ENCODE results near the gene ANKRD11. TPM values are rescaled to one million over a fixed set of nuclear protein-coding genes. Genes with fewer than 3 reads are reported as not detected.

Gene ANKRD11
- total and polyA plus RNA-seq, 3 experiments from 2014 or later = 39.8 to 150 (median 130) TPM

- H3K27me3 ChIP-seq (ENCODE audit: insufficient read depth, low read length, poor library complexity, severe bottlenecking) = no peaks in the 10 kb centered on the region
- no peak overlapping the region for H3K27ac ChIP-seq (ENCODE audit: low read depth, low read length)
- no peaks in the 10 kb centered on the region for H3K9me3 ChIP-seq (ENCODE audit: low read length)
- H3K27ac Mint-ChIP-seq = peak overlapping the region in 3 of 8 donors; percentile 29 to 73 (median 66)
- H3K36me3 ChIP-seq (ENCODE audit: insufficient read depth, low read length) = peaks cover 11% of the 10 kb centered on the region
- peaks cover 28% of the 10 kb centered on the region for H3K4me1 ChIP-seq (ENCODE audit: insufficient read depth, low read length)
- ChIA-PET CTCF (interaction anchor here (1.1 kb wide), 1 partner anchor 9 kb away, joined by 4 read pairs; no protein-coding TSS in a partner anchor), POLR2A (no interaction called here)
- no peak for DNase-seq
- no peaks in the 10 kb centered on the region for H3K27me3 Mint-ChIP-seq
- H3K4me3 ChIP-seq (ENCODE audit: low read length) = no peak overlapping the region
- no peaks in the 10 kb centered on the region for H3K9me3 Mint-ChIP-seq
- H3K4me3 Mint-ChIP-seq = peak overlapping the region in 1 of 7 donors; percentile 22
- H3K4me1 Mint-ChIP-seq = peaks cover 43 to 65% (median 49%) of the 10 kb centered on the region in 3 donors
- peaks cover 0 to 45% (median 4%) of the 10 kb centered on the region in 3 donors for H3K36me3 Mint-ChIP-seq
Observed at GRCh38 chr16:89297910-89298545, 192.3 kb downstream of the ANKRD11 start.

DNA sequence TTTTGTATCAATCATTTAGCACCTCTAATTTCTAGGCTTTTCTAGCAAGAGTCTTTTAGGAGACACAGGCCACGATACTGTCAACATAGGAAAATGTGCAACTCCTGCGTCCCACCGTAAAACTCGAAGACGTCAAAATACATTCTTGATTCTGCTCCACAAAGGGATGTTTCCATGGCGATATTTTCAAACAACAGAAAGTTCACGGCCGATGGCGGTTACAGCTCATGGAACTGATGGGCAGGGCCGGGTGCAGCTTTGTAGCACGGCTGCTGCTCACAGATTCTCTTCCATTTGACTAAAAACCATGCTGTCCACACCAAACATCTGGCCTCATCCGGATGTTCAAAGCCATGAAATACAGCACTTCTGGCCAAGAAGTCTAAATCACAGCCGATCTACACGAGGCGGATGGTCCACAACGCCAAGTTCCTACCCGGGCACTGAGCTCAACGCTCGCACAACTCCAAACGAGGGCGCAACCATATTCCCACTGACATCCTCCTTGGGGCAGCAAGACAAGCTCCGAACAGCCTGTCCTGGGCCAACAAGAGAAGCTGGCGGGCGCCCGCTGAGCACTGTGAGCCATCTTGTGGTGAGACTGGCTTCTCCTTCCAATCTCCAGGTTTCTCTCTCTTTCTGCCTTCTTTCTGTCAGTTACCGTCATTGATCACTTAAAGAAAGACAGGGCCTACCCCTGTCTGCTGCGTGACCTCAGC is 193.0 kb downstream of the ANKRD11 start:
- peaks cover 6% of the 10 kb centered on the region for H3K36me3 ChIP-seq (ENCODE audit: insufficient read depth, low read length)
- H3K9me3 ChIP-seq (ENCODE audit: low read length) = no peaks in the 10 kb centered on the region
- no peak overlapping the region for H3K27ac ChIP-seq (ENCODE audit: low read depth, low read length)
- H3K27ac Mint-ChIP-seq = peak overlapping the region in 5 of 8 donors; percentile 29 to 73 (median 63)
- peak overlapping the region in 1 of 7 donors; percentile 22 for H3K4me3 Mint-ChIP-seq
- peaks cover 0 to 40% (median 2%) of the 10 kb centered on the region in 3 donors for H3K36me3 Mint-ChIP-seq
- CTCF ChIA-PET = interaction anchor here (1.1 to 1.5 kb wide), 2 partner anchors 8 to 16 kb away, joined by 3 to 4 read pairs; no protein-coding TSS in a partner anchor
- no peak overlapping the region for H3K4me3 ChIP-seq (ENCODE audit: low read length)
- no peaks in the 10 kb centered on the region for H3K27me3 Mint-ChIP-seq
- no peaks in the 10 kb centered on the region for H3K9me3 Mint-ChIP-seq
- POLR2A ChIA-PET = no interaction called here
- H3K27me3 ChIP-seq (ENCODE audit: insufficient read depth, low read length, poor library complexity, severe bottlenecking) = no peaks in the 10 kb centered on the region
- no peak for DNase-seq
- peaks cover 24% of the 10 kb centered on the region for H3K4me1 ChIP-seq (ENCODE audit: insufficient read depth, low read length)
- peaks cover 41 to 63% (median 45%) of the 10 kb centered on the region in 3 donors for H3K4me1 Mint-ChIP-seq

DNA sequence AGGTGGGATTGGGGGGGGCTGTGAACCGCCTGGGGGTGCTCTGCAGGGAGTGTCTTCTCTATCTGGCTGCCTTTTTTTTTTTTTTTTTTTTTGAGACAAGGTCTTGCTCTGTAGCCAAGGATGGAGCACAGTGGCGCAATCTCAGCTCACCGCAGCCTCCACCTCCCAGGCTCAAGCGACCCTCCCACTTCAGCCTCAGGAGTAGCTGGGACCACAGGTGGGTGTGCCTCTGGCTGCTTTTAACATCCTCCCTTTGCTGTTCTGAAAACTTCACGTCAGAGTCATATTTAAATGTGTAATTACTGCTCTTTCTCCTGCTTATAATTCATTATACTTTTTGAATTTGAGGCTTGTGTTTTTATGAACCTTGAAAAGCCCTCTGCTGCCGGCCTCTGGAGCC is 194.4 kb downstream of the ANKRD11 start:
- Histone ChIP-seq H3K36me3 (ENCODE audit: insufficient read depth, low read length) (peaks cover 6% of the 10 kb centered on the region), H3K4me1 (ENCODE audit: insufficient read depth, low read length) (peaks cover 24% of the 10 kb centered on the region), H3K27ac (ENCODE audit: low read depth, low read length) (no peak overlapping the region), H3K27me3 (ENCODE audit: insufficient read depth, low read length, poor library complexity, severe bottlenecking) (no peaks in the 10 kb centered on the region), H3K4me3 (ENCODE audit: low read length) (no peak overlapping the region), H3K9me3 (ENCODE audit: low read length) (no peaks in the 10 kb centered on the region)
- Mint-ChIP-seq H3K36me3 (peaks cover 0 to 47% (median 2%) of the 10 kb centered on the region in 3 donors), H3K27ac (peak overlapping the region in 6 of 8 donors; percentile 60 to 88 (median 79)), H3K4me3 (peak overlapping the region in 3 of 7 donors; percentile 23 to 78 (median 47)), H3K4me1 (peaks cover 45 to 65% (median 46%) of the 10 kb centered on the region in 3 donors), H3K9me3 (no peaks in the 10 kb centered on the region), H3K27me3 (no peaks in the 10 kb centered on the region)
- CTCF ChIA-PET = interaction anchor here (1.5 kb wide), 1 partner anchor 17 kb away, joined by 3 read pairs; no protein-coding TSS in a partner anchor
- POLR2A ChIA-PET = no interaction called here
- DNase-seq = no peak

GRCh38 chr16:89295071-89295900 is 195.1 kb downstream of the ANKRD11 start:
- DNase-seq = no peak
- Histone ChIP-seq H3K27me3 (ENCODE audit: insufficient read depth, low read length, poor library complexity, severe bottlenecking) (no peaks in the 10 kb centered on the region), H3K27ac (ENCODE audit: low read depth, low read length) (no peak overlapping the region), H3K4me1 (ENCODE audit: insufficient read depth, low read length) (peaks cover 24% of the 10 kb centered on the region), H3K9me3 (ENCODE audit: low read length) (no peaks in the 10 kb centered on the region), H3K36me3 (ENCODE audit: insufficient read depth, low read length) (peaks cover 1% of the 10 kb centered on the region), H3K4me3 (ENCODE audit: low read length) (no peak overlapping the region)
- peak overlapping the region in 4 of 8 donors; percentile 50 to 82 (median 67) for H3K27ac Mint-ChIP-seq
- CTCF ChIA-PET = no interaction called here
- peaks cover 40 to 59% (median 42%) of the 10 kb centered on the region in 3 donors for H3K4me1 Mint-ChIP-seq
- no peaks in the 10 kb centered on the region for H3K9me3 Mint-ChIP-seq
- H3K27me3 Mint-ChIP-seq = no peaks in the 10 kb centered on the region
- H3K36me3 Mint-ChIP-seq = peaks cover 0 to 46% (median 2%) of the 10 kb centered on the region in 3 donors
- H3K4me3 Mint-ChIP-seq = peak overlapping the region in 1 of 7 donors; percentile 78
- POLR2A ChIA-PET = no interaction called here

DNA sequence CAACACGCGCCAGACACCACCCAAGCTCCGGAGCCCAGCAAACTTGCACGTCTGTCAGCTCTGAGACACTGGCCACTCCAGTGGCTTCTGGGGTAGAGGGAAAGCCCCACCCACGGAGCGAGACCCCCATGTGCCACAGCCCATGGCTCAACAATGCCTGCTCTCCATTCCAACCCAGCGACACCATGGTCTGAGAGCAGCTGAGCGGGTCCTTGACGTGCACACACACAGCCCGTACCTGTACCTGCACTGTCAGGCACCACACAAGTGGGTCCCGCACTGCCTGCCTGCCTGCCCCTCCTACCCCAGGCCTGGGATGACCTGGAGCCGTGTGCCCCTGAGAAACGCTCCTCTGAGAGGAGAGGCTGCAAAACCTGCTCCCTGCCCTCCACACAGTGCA is 195.9 kb downstream of the ANKRD11 start:
- CTCF ChIA-PET = interaction anchor here (1.1 kb wide), 1 partner anchor 166 kb away, joined by 3 read pairs; no protein-coding TSS in a partner anchor
- peak overlapping the region in 6 of 8 donors; percentile 17 to 83 (median 58) for H3K27ac Mint-ChIP-seq
- Histone ChIP-seq H3K27ac (ENCODE audit: low read depth, low read length) (no peak overlapping the region), H3K9me3 (ENCODE audit: low read length) (no peaks in the 10 kb centered on the region), H3K4me3 (ENCODE audit: low read length) (no peak overlapping the region), H3K4me1 (ENCODE audit: insufficient read depth, low read length) (peaks cover 24% of the 10 kb centered on the region), H3K27me3 (ENCODE audit: insufficient read depth, low read length, poor library complexity, severe bottlenecking) (no peaks in the 10 kb centered on the region), H3K36me3 (ENCODE audit: insufficient read depth, low read length) (no peaks in the 10 kb centered on the region)
- DNase-seq = no peak
- H3K4me1 Mint-ChIP-seq = peaks cover 42 to 62% (median 44%) of the 10 kb centered on the region in 3 donors
- no peaks in the 10 kb centered on the region for H3K9me3 Mint-ChIP-seq
- no peak overlapping the region for H3K4me3 Mint-ChIP-seq
- POLR2A ChIA-PET = interaction anchor here (0.9 kb wide), 1 partner anchor 9 kb away, joined by 3 read pairs; no protein-coding TSS in a partner anchor
- no peaks in the 10 kb centered on the region for H3K27me3 Mint-ChIP-seq
- H3K36me3 Mint-ChIP-seq = peaks cover 0 to 51% (median 2%) of the 10 kb centered on the region in 3 donors

DNA sequence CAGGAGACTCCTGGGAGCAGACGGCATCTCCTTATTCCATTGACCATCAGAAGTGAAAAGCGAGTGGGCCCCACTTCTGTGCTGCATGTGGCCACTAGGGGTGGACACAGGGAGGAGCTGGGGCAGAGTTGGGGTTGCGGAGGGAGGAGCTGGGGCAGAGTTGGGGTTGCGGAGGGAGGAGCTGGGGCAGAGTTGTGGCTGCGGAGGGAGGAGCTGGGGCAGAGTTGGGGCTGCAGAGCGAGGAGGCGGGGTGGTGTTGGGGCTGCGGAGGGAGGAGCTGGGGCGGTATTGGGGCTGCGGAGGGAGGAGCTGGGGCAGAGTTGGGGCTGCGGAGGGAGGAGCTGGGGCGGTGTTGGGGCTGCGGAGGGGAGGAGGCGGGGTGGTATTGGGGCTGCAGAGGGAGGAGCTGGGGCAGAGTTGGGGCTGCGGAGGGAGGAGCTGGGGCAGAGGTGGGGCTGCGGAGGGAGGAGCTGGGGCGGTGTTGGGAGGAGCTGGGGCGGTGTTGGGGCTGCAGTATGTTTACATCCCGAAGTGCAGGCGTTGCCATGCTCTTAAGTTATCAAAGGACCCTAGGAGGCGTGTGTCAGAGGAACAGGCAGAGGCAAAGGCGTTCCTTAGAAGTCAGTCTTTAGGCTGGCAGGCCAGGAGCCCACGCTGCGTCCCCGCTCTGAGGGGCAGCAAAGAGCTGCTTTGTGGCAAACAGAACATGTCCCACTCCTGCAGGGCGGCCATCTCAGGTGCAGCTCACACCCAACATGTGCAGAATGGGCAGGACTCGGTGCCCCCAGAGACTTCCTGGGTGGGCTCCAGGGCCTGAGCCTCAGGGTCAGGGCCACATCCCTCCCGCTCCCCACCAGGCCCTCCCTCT is 196.9 kb downstream of the ANKRD11 start:
- no peak overlapping the region for H3K4me3 ChIP-seq (ENCODE audit: low read length)
- peaks cover 23% of the 10 kb centered on the region for H3K4me1 ChIP-seq (ENCODE audit: insufficient read depth, low read length)
- Mint-ChIP-seq H3K27me3 (no peaks in the 10 kb centered on the region), H3K9me3 (no peaks in the 10 kb centered on the region), H3K4me1 (peaks cover 38 to 58% (median 41%) of the 10 kb centered on the region in 3 donors), H3K27ac (peak overlapping the region in 2 of 8 donors; percentile 33 to 66), H3K36me3 (peaks cover 0 to 53% (median 2%) of the 10 kb centered on the region in 3 donors), H3K4me3 (no peak overlapping the region)
- H3K27ac ChIP-seq (ENCODE audit: low read depth, low read length) = no peak overlapping the region
- H3K36me3 ChIP-seq (ENCODE audit: insufficient read depth, low read length) = peaks cover 7% of the 10 kb centered on the region
- ChIA-PET CTCF (interaction anchor here (0.7 to 2.5 kb wide), 3 partner anchors 14 to 167 kb away, joined by 3 to 8 read pairs (median 5); no protein-coding TSS in a partner anchor), POLR2A (interaction anchor here (0.9 kb wide), 1 partner anchor 10 kb away, joined by 3 read pairs; no protein-coding TSS in a partner anchor)
- no peaks in the 10 kb centered on the region for H3K9me3 ChIP-seq (ENCODE audit: low read length)
- no peak for DNase-seq
- H3K27me3 ChIP-seq (ENCODE audit: insufficient read depth, low read length, poor library complexity, severe bottlenecking) = no peaks in the 10 kb centered on the region
